ENCODE measurements around the gene B4GALNT4.

Gene B4GALNT4

GRCh38 chr11:370070-370941 lies 1.0 kb downstream of the B4GALNT4 start:
- peak overlapping the region; percentile 58 for H3K4me3 ChIP-seq (ENCODE audit: low read depth, low read length)
- TF ChIP-seq CTCF (IDR thresholded peaks at IDR 0.05; ENCODE audit: low read depth, low read length, missing control alignments) = peak; percentile 6
- in situ Hi-C loops (cut with HindIII; ENCODE audit: low sequenced_read_pairs) = no loop called here
- DNase-seq (ENCODE audit: low read depth) = no peak

- peak overlapping the region; percentile 58 for H3K4me3 ChIP-seq (ENCODE audit: low read depth, low read length)
- in situ Hi-C loops (cut with HindIII; ENCODE audit: low sequenced_read_pairs) = no loop called here
- no peak for TF ChIP-seq CTCF (IDR thresholded peaks at IDR 0.05; ENCODE audit: low read depth, low read length, missing control alignments)
- no peak for DNase-seq (ENCODE audit: low read depth)
Measured at GRCh38 chr11:371051-371450, 1.8 kb downstream of the B4GALNT4 start.

GRCh38 chr11:371716-372590 lies 2.7 kb downstream of the B4GALNT4 start:
- in situ Hi-C loops (cut with HindIII; ENCODE audit: low sequenced_read_pairs) = no loop called here
- no peak overlapping the region for H3K4me3 ChIP-seq (ENCODE audit: low read depth, low read length)
- DNase-seq (ENCODE audit: low read depth) = no peak
- no peak for TF ChIP-seq CTCF (IDR thresholded peaks at IDR 0.05; ENCODE audit: low read depth, low read length, missing control alignments)

GRCh38 chr11:372809-373715 lies 3.8 kb downstream of the B4GALNT4 start:
- no peak overlapping the region for H3K4me3 ChIP-seq (ENCODE audit: low read depth, low read length)
- in situ Hi-C loops (cut with HindIII; ENCODE audit: low sequenced_read_pairs) = no loop called here
- no peak for TF ChIP-seq CTCF (IDR thresholded peaks at IDR 0.05; ENCODE audit: low read depth, low read length, missing control alignments)
- DNase-seq (ENCODE audit: low read depth) = no peak

GRCh38 chr11:373716-374551 lies 4.6 kb downstream of the B4GALNT4 start:
- H3K4me3 ChIP-seq (ENCODE audit: low read depth, low read length) = no peak overlapping the region
- DNase-seq (ENCODE audit: low read depth) = no peak
- in situ Hi-C loops (cut with HindIII; ENCODE audit: low sequenced_read_pairs) = no loop called here
- no peak for TF ChIP-seq CTCF (IDR thresholded peaks at IDR 0.05; ENCODE audit: low read depth, low read length, missing control alignments)
